Loucy (cell line): ENCODE measurements around the gene TMEM187.

Source experiments
- H2AFZ ChIP-seq: fragments of 200-600 bp; sonication (generic); 2 replicates; pipeline ENCODE4 v1.6.0; 2016; ENCODE audit warnings: antibody characterized with exemption, mild to moderate bottlenecking, low read length, moderate library complexity
- H3F3A ChIP-seq: fragments of 200-600 bp; 2 replicates; pipeline ENCODE4 v1.6.0; 2016; ENCODE audit warnings: antibody characterized with exemption, low read depth, mild to moderate bottlenecking
- H3K27me3 ChIP-seq: fragments of 200-600 bp; sonication (generic); 2 replicates; pipeline ENCODE4 v1.6.1; 2014; ENCODE audit warnings: low read length, mild to moderate bottlenecking; ENCODE audit not compliant: insufficient read depth, poor library complexity, severe bottlenecking
- H3K36me3 ChIP-seq: fragments of 200-600 bp; sonication (generic); 2 replicates; pipeline ENCODE4 v1.6.1; 2016; ENCODE audit warnings: low read length; ENCODE audit not compliant: insufficient read depth
- H3K4me1 ChIP-seq: fragments of 200-600 bp; sonication (generic); 2 replicates; pipeline ENCODE4 v1.5.1; 2014; ENCODE audit warnings: low read length, mild to moderate bottlenecking; ENCODE audit not compliant: insufficient read depth, poor library complexity, severe bottlenecking
- H3K4me2 ChIP-seq: fragments of 200-600 bp; sonication (generic); 2 replicates; pipeline ENCODE4 v1.6.0; 2014; ENCODE audit warnings: antibody characterized with exemption, low read length, low read depth, mild to moderate bottlenecking; ENCODE audit not compliant: poor library complexity, severe bottlenecking
- H3K4me3 ChIP-seq: fragments of 200-600 bp; sonication (generic); 2 replicates; pipeline ENCODE4 v1.5.1; 2014; ENCODE audit warnings: low read length, mild to moderate bottlenecking, mixed read lengths; ENCODE audit not compliant: poor library complexity, severe bottlenecking
- H3K79me2 ChIP-seq: fragments of 200-600 bp; sonication (generic); 2 replicates; pipeline ENCODE4 v1.6.1; 2014; ENCODE audit warnings: low read length; ENCODE audit not compliant: insufficient read depth
- H3K9ac ChIP-seq: fragments of 200-600 bp; sonication (generic); 2 replicates; pipeline ENCODE4 v1.6.0; 2014; ENCODE audit warnings: mild to moderate bottlenecking, low read depth, low read length, moderate library complexity; ENCODE audit not compliant: poor library complexity, severe bottlenecking
- H3K9me2 ChIP-seq: fragments of 200-600 bp; sonication (generic); replicated peaks from 2 replicates; pipeline ENCODE4 v1.6.1; 2016; ENCODE audit warnings: low read depth, low read length, mixed read lengths
- H3K9me3 ChIP-seq: fragments of 200-600 bp; sonication (generic); 2 replicates; pipeline ENCODE4 v1.6.1; 2014; ENCODE audit warnings: mild to moderate bottlenecking, antibody characterized with exemption, low read length, low read depth; ENCODE audit not compliant: insufficient read depth
- H4K20me1 ChIP-seq: fragments of 200-600 bp; sonication (generic); 2 replicates; pipeline ENCODE4 v1.6.0; 2014; ENCODE audit warnings: antibody characterized with exemption, low read length, mild to moderate bottlenecking; ENCODE audit not compliant: insufficient read depth, poor library complexity, severe bottlenecking
- CTCF ChIP-seq: fragments of 200-600 bp; sonication (generic); conservative IDR thresholded peaks from 2 replicates; pipeline ENCODE4 v1.5.1; 2014; ENCODE audit warnings: mild to moderate bottlenecking, antibody characterized with exemption, low read length
- EZH2phosphoT487 ChIP-seq: fragments of 200-600 bp; IDR thresholded peaks from 2 replicates; pipeline ENCODE4 v1.6.1; 2018; ENCODE audit warnings: antibody characterized with exemption, mild to moderate bottlenecking, moderate library complexity, borderline replicate concordance

Gene TMEM187

GRCh38 chrX:153945956-153946943 lies 26.3 kb upstream of the TMEM187 start:
- Histone ChIP-seq H3K9me2 (no peaks in the 10 kb centered on the region), H3K36me3 (peaks cover 30% of the 10 kb centered on the region; the same call in 1 of the 2 replicates), H2AFZ (no peak overlapping the region), H3K9me3 (no peaks in the 10 kb centered on the region), H3K79me2 (no peaks in the 10 kb centered on the region), H4K20me1 (no peaks in the 10 kb centered on the region), H3F3A (no peaks in the 10 kb centered on the region), H3K4me3 (no peak overlapping the region), H3K27me3 (no peaks in the 10 kb centered on the region), H3K9ac (no peak overlapping the region), H3K4me2 (no peak overlapping the region), H3K4me1 (no peaks in the 10 kb centered on the region)
- no peak for TF ChIP-seq CTCF
- TF ChIP-seq EZH2phosphoT487 = no peak

GRCh38 chrX:153947009-153947769 lies 25.4 kb upstream of the TMEM187 start:
- Histone ChIP-seq H2AFZ (no peak overlapping the region), H3F3A (no peaks in the 10 kb centered on the region), H3K79me2 (no peaks in the 10 kb centered on the region), H3K4me3 (no peak overlapping the region), H3K9me2 (no peaks in the 10 kb centered on the region), H4K20me1 (peaks cover 2% of the 10 kb centered on the region), H3K4me1 (no peaks in the 10 kb centered on the region), H3K36me3 (peaks cover 39% of the 10 kb centered on the region; the same call in 1 of the 2 replicates), H3K27me3 (no peaks in the 10 kb centered on the region), H3K4me2 (no peak overlapping the region), H3K9me3 (no peaks in the 10 kb centered on the region), H3K9ac (no peak overlapping the region)
- TF ChIP-seq CTCF = peak; percentile 82
- TF ChIP-seq EZH2phosphoT487 = no peak

GRCh38 chrX:153948002-153948466 lies 24.5 kb upstream of the TMEM187 start:
- Histone ChIP-seq H2AFZ (no peak overlapping the region), H3K9me2 (no peaks in the 10 kb centered on the region), H3F3A (no peaks in the 10 kb centered on the region), H3K4me2 (no peak overlapping the region), H3K36me3 (peaks cover 47% of the 10 kb centered on the region; the same call in 1 of the 2 replicates), H4K20me1 (peaks cover 2% of the 10 kb centered on the region), H3K4me1 (no peaks in the 10 kb centered on the region), H3K9ac (no peak overlapping the region), H3K4me3 (no peak overlapping the region), H3K9me3 (no peaks in the 10 kb centered on the region), H3K79me2 (no peaks in the 10 kb centered on the region), H3K27me3 (no peaks in the 10 kb centered on the region)
- TF ChIP-seq EZH2phosphoT487 (no peak), CTCF (no peak)
